Liver (tissue), 3 donors: ENCODE data around the gene SIGLEC1.

Source experiments
- ATF3 ChIP-seq: IDR thresholded peaks from 2 replicates; pipeline ENCODE4 v1.6.1; 2016; ENCODE audit warnings: antibody characterized with exemption
- CTCF ChIP-seq: fragments of 150-350 bp; IDR thresholded peaks from 2 replicates; pipeline ENCODE4 v1.5.1; 2017; ENCODE audit warnings: improper control_type of control experiment, low read depth, low read length; ENCODE audit not compliant: missing input control
- MAX ChIP-seq: IDR thresholded peaks from 2 replicates; pipeline ENCODE4 v1.6.1; 2016; ENCODE audit warnings: antibody characterized with exemption
- YY1 ChIP-seq: IDR thresholded peaks from 2 replicates; pipeline ENCODE4 v1.6.1; 2016; ENCODE audit warnings: antibody characterized with exemption, mild to moderate bottlenecking
- donor health status: healthy.
- donor health status: healthy.

GRCh38 chr20:3724356-3724755 is 12.0 kb upstream of the SIGLEC1 start:
- TF ChIP-seq ATF3 (no peak), CTCF (no peak), MAX (no peak), YY1 (no peak)
